ENCODE data around the gene FBXO21.
"Not testable (repeated sequence)": the region's sequence is repeated elsewhere in the genome, so short reads cannot be mapped to it uniquely, and the experiment has no call there.

Gene FBXO21

GRCh38 chr12:117101953-117102799 is 88.1 kb downstream of the FBXO21 start:
- no peak for DNase-seq (ENCODE audit: low read depth)

GRCh38 chr12:117100851-117101673 is 89.2 kb downstream of the FBXO21 start:
- DNase-seq (ENCODE audit: low read depth), result no peak

- no peak for DNase-seq (ENCODE audit: low read depth)
Measured at GRCh38 chr12:117100251-117100650, 90.0 kb downstream of the FBXO21 start.

- DNase-seq (ENCODE audit: low read depth), result no peak
Measured at GRCh38 chr12:117098361-117099217, 91.7 kb downstream of the FBXO21 start.

GRCh38 chr12:117098024-117098360 is 92.3 kb downstream of the FBXO21 start:
- DNase-seq (ENCODE audit: low read depth), result no peak

- DNase-seq (ENCODE audit: low read depth), result no peak
Measured at GRCh38 chr12:117097159-117097558, 93.1 kb downstream of the FBXO21 start.

- no peak for DNase-seq (ENCODE audit: low read depth)
Measured at GRCh38 chr12:117096501-117097042, 93.7 kb downstream of the FBXO21 start.

GRCh38 chr12:117095191-117095590 is 95.1 kb downstream of the FBXO21 start:
- DNase-seq (ENCODE audit: low read depth), result not testable (repeated sequence)

- DNase-seq (ENCODE audit: low read depth), result no peak
Measured at GRCh38 chr12:117093918-117094630, 96.2 kb downstream of the FBXO21 start.

- no peak for DNase-seq (ENCODE audit: low read depth)
Measured at GRCh38 chr12:117093431-117093830, 96.8 kb downstream of the FBXO21 start.

GRCh38 chr12:117092886-117093285 is 97.4 kb downstream of the FBXO21 start:
- no peak for DNase-seq (ENCODE audit: low read depth)

GRCh38 chr12:117092511-117092780 is 97.8 kb downstream of the FBXO21 start:
- no peak for DNase-seq (ENCODE audit: low read depth)

All from fibroblast of gingiva (primary cell).